Fibroblast of villous mesenchyme (primary cell): Measurements from ENCODE around the gene LRRD1. TPM values are rescaled to one million over a fixed set of nuclear protein-coding genes. Genes with fewer than 3 reads are reported as not detected.
A peak's percentile ranks its signal among the peaks of the same experiment; 100 is the strongest.
"Not testable (repeated sequence)": the region's sequence is repeated elsewhere in the genome, so short reads cannot be mapped to it uniquely, and the experiment has no call there.

ENCODE experiments used
- DNase-seq: peaks from one replicate; pipeline ENCODE4 v3.0.0-alpha.2; 2010; ENCODE audit warnings: low read depth
- H3K4me3 ChIP-seq: 2 replicates; pipeline ENCODE4 v1.5.1; 2011; ENCODE audit warnings: low read depth, mild to moderate bottlenecking, low read length
- total RNA-seq: library from RNA; depleted of rRNA; stranded (reverse); fragments of >200 nt; gene quantifications from 2 replicates; pipeline ENCODE4 v1.2.3, GENCODE V29; 2012
- TF ChIP-seq, protein P1 (sequence below): IDR thresholded peaks from 2 replicates; pipeline ENCODE4 v1.5.1; 2012; ENCODE audit warnings: low read depth, mild to moderate bottlenecking, low read length; ENCODE audit not compliant: insufficient read depth

Gene LRRD1
- total RNA-seq, 1 donor, result not detected

DNA sequence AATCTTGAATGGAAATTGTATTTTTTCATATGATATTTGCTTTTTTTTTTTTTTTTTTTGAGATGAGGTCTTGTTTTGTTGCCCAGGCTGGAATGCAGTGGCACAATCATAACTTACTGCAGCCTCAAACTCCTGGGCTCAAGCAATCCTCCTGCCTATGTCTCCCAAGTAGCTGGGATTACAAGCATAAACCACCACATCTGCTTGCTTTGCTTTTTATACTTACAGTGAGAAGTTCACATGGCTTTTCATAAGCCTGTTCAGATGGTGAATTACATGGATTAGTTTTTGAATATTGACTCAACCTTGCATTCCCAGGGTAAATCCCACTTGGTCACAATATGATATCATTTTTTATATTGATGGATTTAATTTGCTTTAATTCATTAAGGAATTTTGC lies 22.0 kb downstream of the LRRD1 start:
- DNase-seq, result peak; percentile 30
- TF ChIP-seq, protein P1, sequence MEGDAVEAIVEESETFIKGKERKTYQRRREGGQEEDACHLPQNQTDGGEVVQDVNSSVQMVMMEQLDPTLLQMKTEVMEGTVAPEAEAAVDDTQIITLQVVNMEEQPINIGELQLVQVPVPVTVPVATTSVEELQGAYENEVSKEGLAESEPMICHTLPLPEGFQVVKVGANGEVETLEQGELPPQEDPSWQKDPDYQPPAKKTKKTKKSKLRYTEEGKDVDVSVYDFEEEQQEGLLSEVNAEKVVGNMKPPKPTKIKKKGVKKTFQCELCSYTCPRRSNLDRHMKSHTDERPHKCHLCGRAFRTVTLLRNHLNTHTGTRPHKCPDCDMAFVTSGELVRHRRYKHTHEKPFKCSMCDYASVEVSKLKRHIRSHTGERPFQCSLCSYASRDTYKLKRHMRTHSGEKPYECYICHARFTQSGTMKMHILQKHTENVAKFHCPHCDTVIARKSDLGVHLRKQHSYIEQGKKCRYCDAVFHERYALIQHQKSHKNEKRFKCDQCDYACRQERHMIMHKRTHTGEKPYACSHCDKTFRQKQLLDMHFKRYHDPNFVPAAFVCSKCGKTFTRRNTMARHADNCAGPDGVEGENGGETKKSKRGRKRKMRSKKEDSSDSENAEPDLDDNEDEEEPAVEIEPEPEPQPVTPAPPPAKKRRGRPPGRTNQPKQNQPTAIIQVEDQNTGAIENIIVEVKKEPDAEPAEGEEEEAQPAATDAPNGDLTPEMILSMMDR, result no peak
- H3K4me3 ChIP-seq, result no peak overlapping the region

DNA sequence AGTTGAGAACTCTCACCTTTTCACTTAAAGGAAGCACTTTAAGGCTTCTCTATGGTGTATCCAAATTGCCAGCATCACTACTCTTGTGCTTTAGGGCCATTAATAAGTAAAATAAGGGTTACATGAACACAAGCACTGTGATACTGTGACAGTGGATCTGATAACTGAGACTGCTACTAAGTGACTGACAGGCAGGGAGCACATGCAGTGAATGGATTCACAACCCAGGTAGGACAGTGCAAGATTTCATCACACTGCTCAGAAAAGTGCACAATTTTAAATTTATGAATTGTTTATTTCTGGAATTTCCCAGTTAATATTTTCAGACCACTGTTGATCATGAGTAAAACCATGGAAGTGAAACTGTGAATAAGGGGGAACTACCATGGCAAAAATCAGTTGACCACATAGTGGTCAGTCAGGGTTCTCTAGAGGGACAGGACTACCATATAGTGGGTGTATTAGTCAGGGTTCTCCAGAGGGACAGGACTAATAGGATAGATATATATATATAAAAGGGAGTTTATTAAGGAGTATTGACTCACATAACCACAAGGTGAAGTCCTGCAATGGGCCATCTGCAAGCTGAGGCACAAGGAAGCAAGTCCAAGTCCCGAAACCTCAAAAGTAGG lies 23.7 kb downstream of the LRRD1 start:
- H3K4me3 ChIP-seq, result no peak overlapping the region
- DNase-seq, result no peak
- TF ChIP-seq, protein P1, result no peak

DNA sequence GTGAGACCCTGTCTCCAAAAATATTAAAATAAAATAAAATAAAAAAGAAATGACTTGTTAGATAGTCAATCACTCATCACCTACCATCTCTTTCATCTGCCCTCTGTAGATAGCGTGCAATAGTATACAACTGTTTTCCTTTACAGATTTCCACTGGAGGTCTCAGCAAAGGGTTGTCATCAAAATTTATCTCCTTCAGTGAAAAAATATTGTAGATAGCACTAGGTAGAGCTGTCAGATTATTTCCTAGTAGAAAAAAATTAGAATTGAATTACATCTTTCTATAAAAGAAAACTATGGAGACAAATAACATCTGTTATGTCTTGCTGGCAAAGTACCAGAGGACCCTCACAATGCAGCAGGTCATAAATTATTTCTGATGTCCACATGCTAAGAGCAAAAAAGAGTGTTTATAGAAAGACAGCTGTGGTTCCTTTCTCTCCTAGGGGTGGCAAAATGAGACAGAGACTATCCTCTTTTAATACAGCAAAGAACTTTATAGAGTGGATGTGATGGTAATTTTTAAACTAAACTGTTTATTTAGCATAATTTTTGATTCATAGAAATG lies 28.4 kb downstream of the LRRD1 start:
- TF ChIP-seq, protein P1, result no peak
- H3K4me3 ChIP-seq, result no peak overlapping the region
- DNase-seq, result no peak

DNA sequence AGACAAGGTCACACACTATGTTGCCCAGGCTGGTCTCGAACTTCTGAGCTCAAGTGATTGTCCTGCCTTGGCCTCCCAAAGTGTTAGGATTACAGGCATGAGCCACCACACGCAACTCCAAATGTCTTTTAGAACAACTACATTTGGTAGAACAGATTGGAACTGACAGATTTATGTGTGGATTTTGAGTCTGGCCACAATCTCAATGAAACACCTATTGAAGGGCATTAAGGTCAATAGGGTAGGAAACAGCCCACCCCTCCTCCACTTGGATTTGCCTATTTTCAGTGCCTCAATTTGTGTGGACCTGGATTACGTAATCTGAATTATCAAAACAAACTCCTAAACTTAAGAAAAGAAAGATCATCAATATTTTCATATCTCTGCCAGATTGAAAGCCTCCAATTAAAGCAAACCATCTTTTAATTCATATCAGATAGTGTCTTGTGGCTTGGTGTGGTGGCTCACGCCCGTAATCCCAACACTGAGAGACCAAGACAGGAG lies 29.2 kb downstream of the LRRD1 start:
- no peak overlapping the region for H3K4me3 ChIP-seq
- TF ChIP-seq, protein P1, result no peak
- DNase-seq, result no peak

DNA sequence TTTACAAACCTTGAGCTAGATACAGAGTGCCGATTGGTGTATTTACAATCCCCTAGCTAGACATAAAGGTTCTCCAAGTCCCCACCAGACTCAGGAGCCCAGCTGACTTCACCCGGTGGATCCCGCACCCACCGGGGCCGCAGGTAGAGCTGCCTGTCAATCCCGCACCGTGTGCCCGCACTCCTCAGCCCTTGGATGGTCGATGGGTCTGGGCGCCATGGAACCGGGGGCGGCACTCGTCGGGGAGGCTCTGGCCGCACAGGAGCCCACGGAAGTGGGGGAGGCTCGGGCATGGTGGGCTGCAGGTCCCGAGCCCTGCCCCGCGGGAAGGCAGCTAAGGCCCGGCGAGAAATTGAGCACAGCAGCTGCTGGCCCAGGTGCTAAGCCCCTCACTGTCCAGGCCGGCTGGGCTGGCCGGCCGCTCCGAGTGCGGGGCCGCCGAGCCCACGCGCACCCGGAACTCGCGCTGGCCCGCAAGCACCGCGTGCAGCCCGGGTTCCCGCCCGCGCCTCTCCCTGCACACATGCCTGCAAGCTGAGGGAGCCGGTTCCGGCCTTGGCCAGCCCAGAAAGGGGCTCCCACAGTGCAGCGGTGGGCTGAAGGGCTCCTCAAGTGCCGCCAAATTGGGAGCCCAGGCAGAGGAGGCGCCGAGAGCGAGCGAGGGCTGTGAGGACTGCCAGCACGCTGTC lies 35.6 kb downstream of the LRRD1 start:
- not testable (repeated sequence) for H3K4me3 ChIP-seq, DNase-seq

DNA sequence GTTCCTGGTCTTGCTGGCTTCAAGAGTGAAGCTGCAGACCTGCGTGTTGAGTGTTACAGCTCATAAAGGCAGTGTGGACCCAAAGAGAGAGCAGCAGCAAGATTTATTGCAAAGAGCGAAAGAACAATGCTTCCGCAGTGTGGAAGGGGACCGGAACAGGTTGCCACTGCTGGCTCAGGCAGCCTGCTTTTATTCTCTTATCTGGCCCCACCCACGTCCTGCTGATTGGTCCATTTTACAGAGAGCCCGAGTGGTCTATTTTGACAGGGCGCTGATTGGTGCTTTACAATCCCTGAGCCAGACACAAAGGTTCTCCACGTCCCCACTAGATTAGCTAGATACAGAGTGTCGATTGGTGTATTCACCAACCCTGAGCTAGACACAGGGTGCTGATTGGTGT lies 36.2 kb downstream of the LRRD1 start:
- not testable (repeated sequence) for DNase-seq, H3K4me3 ChIP-seq

DNA sequence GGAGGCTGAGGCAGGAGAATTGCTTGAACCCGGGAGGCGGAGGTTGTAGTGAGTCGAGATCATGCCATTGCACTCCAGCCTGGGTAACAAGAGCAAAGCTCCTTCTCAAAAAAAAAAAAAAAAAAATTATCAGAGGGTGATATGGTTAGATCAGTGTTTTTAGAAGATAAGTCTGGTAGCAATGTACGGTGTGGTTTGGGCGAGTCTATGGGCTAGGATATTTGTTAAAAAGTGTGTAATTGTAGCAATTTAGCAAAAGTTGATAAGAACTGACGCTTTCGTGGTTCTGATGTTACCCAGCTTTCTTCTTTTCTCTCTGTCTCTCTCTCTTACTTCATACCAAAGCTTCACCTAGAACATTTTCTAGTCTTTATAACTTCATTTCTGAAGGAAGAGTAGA lies 37.8 kb downstream of the LRRD1 start:
- no peak overlapping the region for H3K4me3 ChIP-seq
- no peak for DNase-seq
- TF ChIP-seq, protein P1, result no peak
